ENCODE data around the gene TPP2. TPM values are rescaled to one million over a fixed set of nuclear protein-coding genes. Genes with fewer than 3 reads are reported as not detected.

TPP2 gene
- total RNA-seq, 1 experiment from 2014 or later = 31.6 TPM

GRCh38 chr13:102550507-102550906, 46.3 kb upstream of the TPP2 start:
- H3K36me3 ChIP-seq (ENCODE audit: control insufficient read depth, insufficient read depth, low read length) = no peaks in the 10 kb centered on the region
- no peak overlapping the region for H3K27ac ChIP-seq (ENCODE audit: low read length)
- ATAC-seq (no peak), DNase-seq (ENCODE audit: low read depth, low spot score) (no peak)
- CTCF ChIA-PET = no interaction called here
- H3K27me3 ChIP-seq (ENCODE audit: control insufficient read depth, insufficient read depth, low read length) = no peaks in the 10 kb centered on the region
- in situ Hi-C loops (cut with HindIII; ENCODE audit: low pct_unique_long_range_greater_than_20kb, low sequenced_read_pairs) = no loop called here
- H3K9me3 ChIP-seq (ENCODE audit: control insufficient read depth, insufficient read depth, low read depth, low read length) = no peaks in the 10 kb centered on the region
- no peaks in the 10 kb centered on the region for H3K4me1 ChIP-seq (ENCODE audit: control insufficient read depth, insufficient read depth, low read length)
- no TSS peak for BruUV-seq (replicated peaks)
- intact Hi-C loops (cut with micrococcal nuclease; ENCODE audit: unreplicated experiment) = loop anchor here (10.0 kb wide), 3 partner anchors 156 to 766 kb away; no protein-coding TSS in a partner anchor
- no peak overlapping the region for H3K4me3 ChIP-seq (ENCODE audit: low read depth in 2 of 2, low read length in 2 of 2)
- POLR2A ChIA-PET = no interaction called here
- TF ChIP-seq REST (IDR thresholded peaks at IDR 0.05; ENCODE audit: insufficient read depth in 1 of 2, low read depth in 2 of 2, low read length in 1 of 2) (no peak), TCF7L2 (IDR thresholded peaks at IDR 0.05; ENCODE audit: low read depth, low read length) (no peak), CTCF (IDR thresholded peaks at IDR 0.05) (no peak), POLR2AphosphoS5 (IDR thresholded peaks at IDR 0.05; ENCODE audit: low read depth, low read length) (no peak)

- in situ Hi-C loops (cut with HindIII; ENCODE audit: low pct_unique_long_range_greater_than_20kb, low sequenced_read_pairs) = no loop called here
- DNase-seq (ENCODE audit: low read depth, low spot score) = peak; percentile 20
- POLR2A ChIA-PET = no interaction called here
- intact Hi-C loops (cut with micrococcal nuclease; ENCODE audit: unreplicated experiment) = loop anchor here (5.0 to 10.0 kb wide), 4 partner anchors 161 to 771 kb away; no protein-coding TSS in a partner anchor
- Histone ChIP-seq H3K27ac (ENCODE audit: low read length) (no peak overlapping the region), H3K4me1 (ENCODE audit: control insufficient read depth, insufficient read depth, low read length) (no peaks in the 10 kb centered on the region), H3K9me3 (ENCODE audit: control insufficient read depth, insufficient read depth, low read depth, low read length) (no peaks in the 10 kb centered on the region), H3K4me3 (ENCODE audit: low read depth in 2 of 2, low read length in 2 of 2) (no peak overlapping the region), H3K36me3 (ENCODE audit: control insufficient read depth, insufficient read depth, low read length) (no peaks in the 10 kb centered on the region), H3K27me3 (ENCODE audit: control insufficient read depth, insufficient read depth, low read length) (no peaks in the 10 kb centered on the region)
- peak; percentile 71; the same call in 1 of the 2 replicates for ATAC-seq
- TF ChIP-seq SIN3A (IDR thresholded peaks at IDR 0.05; ENCODE audit: borderline replicate concordance, insufficient read depth, low read depth, low read length) (no peak), REST (IDR thresholded peaks at IDR 0.05; ENCODE audit: insufficient read depth in 1 of 2, low read depth in 2 of 2, low read length in 1 of 2) (no peak), CTCF (IDR thresholded peaks at IDR 0.05) (peak; percentile 44; the same call in 1 of the 2 replicates), TCF7L2 (IDR thresholded peaks at IDR 0.05; ENCODE audit: low read depth, low read length) (no peak), POLR2AphosphoS5 (IDR thresholded peaks at IDR 0.05; ENCODE audit: low read depth, low read length) (no peak)
- CTCF ChIA-PET = interaction anchor here (0.6 to 1.1 kb wide), 3 partner anchors 10 to 414 kb away, joined by 3 to 11 read pairs (median 3); no protein-coding TSS in a partner anchor
- BruUV-seq (replicated peaks) = no TSS peak
These were observed 40.8 kb upstream of the TPP2 start for GRCh38 chr13:102555914-102556553.

Measured in Panc1 (cell line).